22Rv1 (cell line): Measurements from ENCODE around the gene LRRC49.
"Not testable (repeated sequence)": the region's sequence is repeated elsewhere in the genome, so short reads cannot be mapped to it uniquely, and the experiment has no call there.

ENCODE experiments used
- H3K27ac ChIP-seq: fragments of 450-650 bp; 2 replicates; pipeline ENCODE4 v1.5.1; 2017
- CTCF ChIP-seq: fragments of 450-650 bp; IDR thresholded peaks from 2 replicates; pipeline ENCODE4 v1.5.1; 2017; ENCODE audit warnings: mild to moderate bottlenecking
- ZFX ChIP-seq: fragments of 450-650 bp; IDR thresholded peaks from 2 replicates; pipeline ENCODE4 v1.6.1; 2017; ENCODE audit warnings: antibody characterized with exemption, borderline replicate concordance

LRRC49 gene

GRCh38 chr15:70916531-70916930, 23.9 kb downstream of the LRRC49 start:
- TF ChIP-seq CTCF (no peak), ZFX (no peak)
- H3K27ac ChIP-seq: no peak overlapping the region

GRCh38 chr15:70917955-70918354, 25.3 kb downstream of the LRRC49 start:
- TF ChIP-seq ZFX (no peak), CTCF (no peak)
- H3K27ac ChIP-seq: no peak overlapping the region

DNA sequence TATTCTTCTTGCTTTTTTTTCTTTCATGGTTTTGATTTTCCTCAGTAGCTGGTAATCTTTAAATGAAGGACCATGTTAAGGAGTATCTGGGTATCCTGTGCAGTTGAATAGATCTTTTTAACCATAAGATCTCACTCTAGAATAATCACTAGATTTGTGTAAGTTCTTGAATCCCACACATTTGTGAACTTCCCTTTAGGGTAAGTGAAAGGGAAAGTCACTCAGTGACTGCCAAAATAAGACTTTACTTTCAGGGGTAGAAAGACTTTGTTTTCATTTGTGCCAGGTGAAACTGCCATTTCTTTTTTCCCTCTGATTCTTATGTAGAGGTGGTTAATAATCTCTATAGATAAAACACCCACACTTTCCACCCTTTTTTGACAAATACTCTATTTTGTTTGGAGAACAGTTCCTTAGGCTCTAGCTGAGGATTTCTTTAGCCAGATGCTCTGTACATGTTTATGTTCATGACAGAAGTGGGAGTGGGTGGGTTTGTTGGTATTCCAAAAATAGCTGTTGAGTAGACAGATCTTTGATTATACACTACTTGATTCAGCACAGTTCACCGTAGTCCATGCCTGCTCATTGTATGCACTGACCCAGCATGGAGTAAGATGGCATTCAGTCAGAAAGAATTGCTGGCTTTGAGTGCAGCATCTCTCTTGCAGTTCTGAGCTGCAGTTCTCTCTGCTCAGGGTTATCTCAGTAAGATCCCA, 28.5 kb downstream of the LRRC49 start:
- no peak overlapping the region for H3K27ac ChIP-seq
- no peak for TF ChIP-seq CTCF

DNA sequence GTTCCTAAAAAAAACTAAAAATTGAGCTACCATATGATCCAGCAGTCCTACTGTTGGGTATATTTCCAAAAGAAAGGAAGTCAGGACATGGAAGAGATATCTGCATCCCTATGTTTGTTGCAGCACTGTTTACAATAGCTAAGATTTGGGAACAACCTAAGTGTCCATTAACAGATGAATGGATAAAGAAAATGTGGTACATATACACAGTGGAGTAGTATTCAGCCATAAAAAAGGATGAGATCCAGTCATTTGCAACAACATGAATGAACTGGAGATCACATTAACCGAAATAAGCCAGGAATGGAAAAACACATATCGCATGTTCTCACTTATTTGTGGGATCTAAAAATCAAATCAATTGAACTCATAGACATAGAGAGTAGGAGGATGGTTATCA, 29.5 kb downstream of the LRRC49 start:
- no peak overlapping the region for H3K27ac ChIP-seq
- no peak for TF ChIP-seq CTCF
- no peak for TF ChIP-seq ZFX

DNA sequence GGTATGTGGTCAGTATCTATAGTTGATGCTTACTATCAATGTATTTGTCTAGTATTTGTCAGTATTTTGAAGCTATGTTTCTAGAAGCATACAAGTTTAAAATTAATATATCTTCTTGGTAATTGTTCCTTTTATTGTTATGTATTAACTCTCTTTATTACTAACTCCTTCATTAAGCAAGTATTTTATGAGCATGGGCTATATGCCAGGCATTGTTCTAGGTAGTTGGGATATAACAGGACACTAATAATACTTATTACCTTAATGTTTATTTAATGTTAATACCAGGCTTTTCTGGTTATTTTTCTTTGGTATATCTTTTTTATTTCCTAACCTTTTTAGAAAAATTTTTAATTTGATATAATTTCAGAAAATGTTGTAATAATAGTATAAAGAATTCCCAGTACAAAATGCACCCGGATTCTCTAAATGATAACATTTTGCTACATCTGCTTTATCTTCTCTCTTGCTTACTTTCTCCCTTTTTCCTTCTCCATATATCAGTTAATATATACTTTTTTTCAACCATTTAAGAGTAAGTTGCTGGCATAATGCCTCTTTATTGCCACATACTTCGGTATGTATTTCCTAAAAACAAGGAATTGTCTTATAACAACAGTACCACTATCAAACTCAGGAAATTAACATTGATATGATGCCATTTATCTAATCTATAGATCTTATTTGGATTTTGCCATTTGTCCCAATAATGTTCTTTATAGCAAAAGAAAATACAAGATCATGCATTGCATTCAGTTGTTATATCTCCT, 30.9 kb downstream of the LRRC49 start:
- H3K27ac ChIP-seq: no peak overlapping the region
- TF ChIP-seq CTCF: no peak
- no peak for TF ChIP-seq ZFX

GRCh38 chr15:70926914-70927313, 34.3 kb downstream of the LRRC49 start:
- H3K27ac ChIP-seq: not testable (repeated sequence)

GRCh38 chr15:70931821-70932220, 39.2 kb downstream of the LRRC49 start:
- TF ChIP-seq ZFX (no peak), CTCF (no peak)
- H3K27ac ChIP-seq: no peak overlapping the region
